ENCODE results near the gene PDHX.

Gene PDHX

GRCh38 chr11:34916843-34917770, 689 bp downstream of the PDHX start:
- Histone ChIP-seq H3K79me2 (ENCODE audit: insufficient read depth, low read length) (peaks cover 74% of the 10 kb centered on the region), H3K4me2 (ENCODE audit: low read depth, low read length, poor library complexity, severe bottlenecking) (peak overlapping the region; percentile 66), H3K27me3 (ENCODE audit: insufficient read depth, low read length, poor library complexity, severe bottlenecking) (no peaks in the 10 kb centered on the region), H3K4me3 (ENCODE audit: low read length, poor library complexity, severe bottlenecking) (peak overlapping the region; percentile 94), H4K20me1 (ENCODE audit: insufficient read depth, low read length, poor library complexity, severe bottlenecking) (peaks cover 5% of the 10 kb centered on the region), H2AFZ (ENCODE audit: low read length) (peak overlapping the region; percentile 92), H3K36me3 (ENCODE audit: insufficient read depth, low read length) (no peaks in the 10 kb centered on the region), H3F3A (ENCODE audit: low read depth) (no peaks in the 10 kb centered on the region), H3K4me1 (ENCODE audit: insufficient read depth, low read length, poor library complexity, severe bottlenecking) (peaks cover 56% of the 10 kb centered on the region), H3K9ac (ENCODE audit: low read depth, low read length, poor library complexity, severe bottlenecking) (peak overlapping the region; percentile 88), H3K9me3 (ENCODE audit: insufficient read depth, low read depth, low read length) (no peaks in the 10 kb centered on the region), H3K9me2 (replicated peaks; ENCODE audit: low read depth, low read length) (no peaks in the 10 kb centered on the region)
- TF ChIP-seq EZH2phosphoT487 (IDR thresholded peaks at IDR 0.05; ENCODE audit: borderline replicate concordance) (no peak), CTCF (conservative IDR thresholded peaks at IDR 0.05; ENCODE audit: low read length) (no peak)

- no peak overlapping the region for H2AFZ ChIP-seq (ENCODE audit: low read length)
- H3K36me3 ChIP-seq (ENCODE audit: insufficient read depth, low read length) = no peaks in the 10 kb centered on the region
- no peaks in the 10 kb centered on the region for H4K20me1 ChIP-seq (ENCODE audit: insufficient read depth, low read length, poor library complexity, severe bottlenecking)
- H3K4me2 ChIP-seq (ENCODE audit: low read depth, low read length, poor library complexity, severe bottlenecking) = peak overlapping the region; percentile 33
- peaks cover 67% of the 10 kb centered on the region for H3K79me2 ChIP-seq (ENCODE audit: insufficient read depth, low read length)
- H3F3A ChIP-seq (ENCODE audit: low read depth) = no peaks in the 10 kb centered on the region
- H3K9me2 ChIP-seq (replicated peaks; ENCODE audit: low read depth, low read length) = no peaks in the 10 kb centered on the region
- H3K9ac ChIP-seq (ENCODE audit: low read depth, low read length, poor library complexity, severe bottlenecking) = no peak overlapping the region
- no peaks in the 10 kb centered on the region for H3K9me3 ChIP-seq (ENCODE audit: insufficient read depth, low read depth, low read length)
- no peak overlapping the region for H3K4me3 ChIP-seq (ENCODE audit: low read length, poor library complexity, severe bottlenecking)
- peaks cover 58% of the 10 kb centered on the region for H3K4me1 ChIP-seq (ENCODE audit: insufficient read depth, low read length, poor library complexity, severe bottlenecking)
- no peaks in the 10 kb centered on the region for H3K27me3 ChIP-seq (ENCODE audit: insufficient read depth, low read length, poor library complexity, severe bottlenecking)
- TF ChIP-seq EZH2phosphoT487 (IDR thresholded peaks at IDR 0.05; ENCODE audit: borderline replicate concordance) (no peak), CTCF (conservative IDR thresholded peaks at IDR 0.05; ENCODE audit: low read length) (no peak)
These were observed 4.7 kb downstream of the PDHX start for GRCh38 chr11:34921156-34921555.

DNA sequence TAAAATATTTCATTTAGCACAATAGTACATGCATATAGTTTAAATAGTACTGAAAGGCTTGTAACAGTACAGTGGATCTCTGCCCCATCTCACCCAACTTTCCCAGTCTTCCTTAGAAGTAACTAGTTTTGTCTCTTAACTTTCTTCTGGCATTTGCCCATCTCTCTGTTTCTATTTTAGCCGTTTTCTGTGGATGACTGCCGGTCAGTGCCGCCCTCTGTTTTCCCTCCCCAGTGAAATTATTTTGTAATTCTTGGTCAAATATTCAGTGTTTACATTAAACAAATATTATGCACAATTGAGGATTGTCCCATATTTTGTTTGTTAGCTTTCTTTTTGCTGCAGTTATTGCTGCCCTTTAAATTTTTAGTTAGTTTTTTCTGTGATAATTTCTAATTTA, 8.3 kb downstream of the PDHX start:
- Histone ChIP-seq H3F3A (ENCODE audit: low read depth) (no peaks in the 10 kb centered on the region), H3K4me1 (ENCODE audit: insufficient read depth, low read length, poor library complexity, severe bottlenecking) (peaks cover 54% of the 10 kb centered on the region), H3K4me3 (ENCODE audit: low read length, poor library complexity, severe bottlenecking) (no peak overlapping the region), H4K20me1 (ENCODE audit: insufficient read depth, low read length, poor library complexity, severe bottlenecking) (peaks cover 3% of the 10 kb centered on the region), H3K36me3 (ENCODE audit: insufficient read depth, low read length) (no peaks in the 10 kb centered on the region), H3K9me3 (ENCODE audit: insufficient read depth, low read depth, low read length) (no peaks in the 10 kb centered on the region), H3K9me2 (replicated peaks; ENCODE audit: low read depth, low read length) (no peaks in the 10 kb centered on the region), H3K9ac (ENCODE audit: low read depth, low read length, poor library complexity, severe bottlenecking) (no peak overlapping the region), H3K27me3 (ENCODE audit: insufficient read depth, low read length, poor library complexity, severe bottlenecking) (no peaks in the 10 kb centered on the region), H3K79me2 (ENCODE audit: insufficient read depth, low read length) (peaks cover 70% of the 10 kb centered on the region), H2AFZ (ENCODE audit: low read length) (no peak overlapping the region), H3K4me2 (ENCODE audit: low read depth, low read length, poor library complexity, severe bottlenecking) (no peak overlapping the region)
- TF ChIP-seq CTCF (conservative IDR thresholded peaks at IDR 0.05; ENCODE audit: low read length) = no peak
- no peak for TF ChIP-seq EZH2phosphoT487 (IDR thresholded peaks at IDR 0.05; ENCODE audit: borderline replicate concordance)

Data from Loucy (cell line).